HG02678 (cell line): ENCODE results near the gene ARHGEF9.
"Not testable (repeated sequence)": the region's sequence is repeated elsewhere in the genome, so short reads cannot be mapped to it uniquely, and the experiment has no call there.

Experiments
- ATAC-seq: cut with Tn5 transposase; IDR thresholded peaks from one replicate; pipeline ENCODE4 v1.9.1; 2021; ENCODE audit warnings: mild to moderate bottlenecking, moderate library complexity; ENCODE audit not compliant: unreplicated experiment

The ARHGEF9 gene

GRCh38 chrX:63784902-63785707, at the start of gene ARHGEF9:
TSS of gene ARHGEF9 (minus strand) at chrX:63785214. CDS start at chrX:63785145, 69 bp downstream.
- ATAC-seq = no peak

- not testable (repeated sequence) for ATAC-seq
These were observed 40.4 kb upstream of the ARHGEF9 start for GRCh38 chrX:63825446-63825845.

GRCh38 chrX:63818156-63818555, 33.1 kb upstream of the ARHGEF9 start:
- ATAC-seq = no peak

- no peak for ATAC-seq
These were observed 32.7 kb upstream of the ARHGEF9 start for GRCh38 chrX:63817696-63818095.

- ATAC-seq = no peak
These were observed 27.8 kb upstream of the ARHGEF9 start for GRCh38 chrX:63812823-63813222.

GRCh38 chrX:63810746-63811145, 25.7 kb upstream of the ARHGEF9 start:
- no peak for ATAC-seq

GRCh38 chrX:63809173-63809572, 24.2 kb upstream of the ARHGEF9 start:
- ATAC-seq = no peak

- ATAC-seq = not testable (repeated sequence)
These were observed 10.4 kb upstream of the ARHGEF9 start for GRCh38 chrX:63795406-63795805.

- ATAC-seq = no peak
These were observed 660 bp upstream of the ARHGEF9 start for GRCh38 chrX:63785708-63786040.

- ATAC-seq = no peak
These were observed 590 bp downstream of the ARHGEF9 start for GRCh38 chrX:63784346-63784901.

- ATAC-seq = no peak
These were observed 2.5 kb downstream of the ARHGEF9 start for GRCh38 chrX:63782515-63782914.

GRCh38 chrX:63768760-63769159, 16.3 kb downstream of the ARHGEF9 start:
- no peak for ATAC-seq

GRCh38 chrX:63765712-63766111, 19.3 kb downstream of the ARHGEF9 start:
- no peak for ATAC-seq

GRCh38 chrX:63764946-63765345, 20.1 kb downstream of the ARHGEF9 start:
- ATAC-seq = no peak

GRCh38 chrX:63761639-63762038, 23.4 kb downstream of the ARHGEF9 start:
- ATAC-seq = peak; percentile 82

- ATAC-seq = no peak
These were observed 27.0 kb downstream of the ARHGEF9 start for GRCh38 chrX:63758011-63758410.

- peak; percentile 29 for ATAC-seq
These were observed 29.1 kb downstream of the ARHGEF9 start for GRCh38 chrX:63755892-63756291.

GRCh38 chrX:63754860-63755579, 30.0 kb downstream of the ARHGEF9 start:
- peak; percentile 95 for ATAC-seq

GRCh38 chrX:63754136-63754859, 30.7 kb downstream of the ARHGEF9 start:
- peak; percentile 33 for ATAC-seq

- ATAC-seq = no peak
These were observed 33.5 kb downstream of the ARHGEF9 start for GRCh38 chrX:63751481-63751880.

GRCh38 chrX:63750811-63751210, 34.2 kb downstream of the ARHGEF9 start:
- ATAC-seq = no peak
